Smooth muscle cell (in vitro differentiated cells): ENCODE results near the gene PDZD7. TPM values are rescaled to one million over a fixed set of nuclear protein-coding genes. Genes with fewer than 3 reads are reported as not detected.

ENCODE experiments used
- DNase-seq: peaks from one replicate; lab custom pipeline; 2025; ENCODE audit not compliant: unreplicated experiment; lab: John Stamatoyannopoulos, UW
- H2AFZ ChIP-seq: fragments of 200-600 bp; sonication (generic); 2 replicates; pipeline ENCODE4 v1.6.0; 2016; ENCODE audit warnings: antibody characterized with exemption, low read depth, mild to moderate bottlenecking
- H3F3A ChIP-seq: fragments of 200-600 bp; sonication (generic); 2 replicates; pipeline ENCODE4 v1.6.0; 2017; ENCODE audit warnings: antibody characterized with exemption, low read depth
- H3K27ac ChIP-seq: fragments of 200-600 bp; sonication (generic); 2 replicates; pipeline ENCODE4 v1.5.1; 2016; ENCODE audit warnings: low read depth, mild to moderate bottlenecking
- H3K27me3 ChIP-seq: fragments of 200-600 bp; sonication (generic); 2 replicates; pipeline ENCODE4 v1.6.1; 2016; ENCODE audit warnings: low read depth, mild to moderate bottlenecking
- H3K36me3 ChIP-seq: fragments of 200-600 bp; sonication (generic); 2 replicates; pipeline ENCODE4 v1.5.1; 2016; ENCODE audit warnings: low read depth
- H3K4me1 ChIP-seq: fragments of 200-600 bp; sonication (generic); 2 replicates; pipeline ENCODE4 v1.5.1; 2016; ENCODE audit warnings: low read depth
- H3K4me2 ChIP-seq: fragments of 200-600 bp; sonication (generic); 2 replicates; pipeline ENCODE4 v1.6.0; 2016; ENCODE audit warnings: mild to moderate bottlenecking
- H3K4me3 ChIP-seq: fragments of 200-600 bp; sonication (generic); 2 replicates; pipeline ENCODE4 v1.5.1; 2016; ENCODE audit warnings: mild to moderate bottlenecking
- H3K79me2 ChIP-seq: fragments of 200-600 bp; sonication (generic); 2 replicates; pipeline ENCODE4 v1.6.0; 2016; ENCODE audit warnings: low read depth, mild to moderate bottlenecking
- H3K9ac ChIP-seq: fragments of 200-600 bp; sonication (generic); 2 replicates; pipeline ENCODE4 v1.6.0; 2016; ENCODE audit warnings: low read depth
- H3K9me3 ChIP-seq: fragments of 200-600 bp; sonication (generic); replicated peaks from 2 replicates; pipeline ENCODE4 v1.5.1; 2016; ENCODE audit warnings: low read depth
- H4K20me1 ChIP-seq: fragments of 200-600 bp; sonication (generic); 2 replicates; pipeline ENCODE4 v1.6.0; 2016; ENCODE audit warnings: low read depth
- CTCF ChIP-seq: fragments of 200-600 bp; sonication (generic); IDR thresholded peaks from 2 replicates; pipeline ENCODE4 v1.5.1; 2017; ENCODE audit warnings: borderline replicate concordance, mild to moderate bottlenecking, antibody characterized with exemption; ENCODE audit not compliant: insufficient read depth, poor library complexity, severe bottlenecking
- WGBS: methylation state at CpG from one replicate; pipeline ENCODE4 v1.1.7; 2016; ENCODE audit warnings: low lambda C conversion rate; 5-methylcytosine and 5-hydroxymethylcytosine counted together
- polyA plus RNA-seq: library from polyadenylated mRNA; unstranded; fragments of >200 nt; fragmentation: Nextera tagmentation; extraction: Ambion mirVana; gene quantifications from 2 replicates; pipeline ENCODE4 v1.2.1, GENCODE V29; 2016
- total RNA-seq: library from RNA; depleted of rRNA; stranded (reverse); fragments of >200 nt; gene quantifications from 2 replicates; pipeline ENCODE4 v1.2.3, GENCODE V29; 2014

PDZD7 gene
- total and polyA plus RNA-seq, 2 experiments from 2014 or later, result 0.93 to 2.0 TPM

GRCh38 chr10:100984672-100985177, 46.2 kb downstream of the PDZD7 start:
- 100% methylated on average over 2 of the region's 2 CpGs for WGBS
- no peak overlapping the region for H3K9ac ChIP-seq
- H3K27me3 ChIP-seq, result no peaks in the 10 kb centered on the region
- H3K4me3 ChIP-seq, result no peak overlapping the region
- TF ChIP-seq CTCF, result no peak
- H4K20me1 ChIP-seq, result no peaks in the 10 kb centered on the region
- no peaks in the 10 kb centered on the region for H3F3A ChIP-seq
- DNase-seq, result no peak
- H3K9me3 ChIP-seq, result no peaks in the 10 kb centered on the region
- H3K4me1 ChIP-seq, result peaks cover 9% of the 10 kb centered on the region
- H3K4me2 ChIP-seq, result no peak overlapping the region
- no peak overlapping the region for H2AFZ ChIP-seq
- peaks cover 25% of the 10 kb centered on the region for H3K79me2 ChIP-seq
- H3K27ac ChIP-seq, result no peak overlapping the region
- H3K36me3 ChIP-seq, result no peaks in the 10 kb centered on the region

- H3K9ac ChIP-seq, result no peak overlapping the region
- H3K36me3 ChIP-seq, result no peaks in the 10 kb centered on the region
- no peak overlapping the region for H3K4me2 ChIP-seq
- no peak for TF ChIP-seq CTCF
- H2AFZ ChIP-seq, result no peak overlapping the region
- no peaks in the 10 kb centered on the region for H4K20me1 ChIP-seq
- no peak overlapping the region for H3K27ac ChIP-seq
- no peak for DNase-seq
- H3K4me1 ChIP-seq, result peaks cover 9% of the 10 kb centered on the region
- no peak overlapping the region for H3K4me3 ChIP-seq
- no peaks in the 10 kb centered on the region for H3K9me3 ChIP-seq
- H3K79me2 ChIP-seq, result peaks cover 18% of the 10 kb centered on the region
- 93% methylated on average over 7 of the region's 13 CpGs for WGBS
- no peaks in the 10 kb centered on the region for H3K27me3 ChIP-seq
- H3F3A ChIP-seq, result no peaks in the 10 kb centered on the region
Observed at GRCh38 chr10:100983868-100984671, 46.9 kb downstream of the PDZD7 start.

- Histone ChIP-seq H3K4me1 (peaks cover 8% of the 10 kb centered on the region), H4K20me1 (no peaks in the 10 kb centered on the region), H3K9ac (no peak overlapping the region), H3K27me3 (no peaks in the 10 kb centered on the region), H3F3A (no peaks in the 10 kb centered on the region), H3K79me2 (peaks cover 11% of the 10 kb centered on the region), H3K4me2 (no peak overlapping the region), H2AFZ (no peak overlapping the region), H3K27ac (no peak overlapping the region), H3K9me3 (no peaks in the 10 kb centered on the region), H3K4me3 (no peak overlapping the region), H3K36me3 (no peaks in the 10 kb centered on the region)
- DNase-seq, result no peak
- no peak for TF ChIP-seq CTCF
- 94% methylated on average over 24 of the region's 24 CpGs for WGBS
Observed at GRCh38 chr10:100982916-100983830, 47.8 kb downstream of the PDZD7 start.
